Gastroesophageal sphincter (tissue), 4 donors: Measurements from ENCODE around the gene AFF2. TPM values are rescaled to one million over a fixed set of nuclear protein-coding genes. Genes with fewer than 3 reads are reported as not detected.

Experiments
- ATAC-seq: fragments of 150-250 bp; one replicate; pipeline ENCODE4 v1.9.1; 2016; ENCODE audit warnings: mild to moderate bottlenecking, moderate library complexity
- H3K27ac ChIP-seq, 4 donors: fragments of 200-600 bp; sonication (generic) in 3 of 4; 1 replicate in 3 of 4; 2 replicates in 1 of 4; pipeline ENCODE4 v1.5.1; 2016 to 2019
- H3K27me3 ChIP-seq: fragments of 200-600 bp; sonication (generic); one replicate; pipeline ENCODE4 v1.5.1; 2019
- H3K36me3 ChIP-seq, 2 donors: fragments of 200-600 bp; sonication (generic); one replicate each; pipeline ENCODE4 v1.5.1; 2019; ENCODE audit warnings: control low read depth in 1 of 2
- H3K4me1 ChIP-seq, 3 donors: fragments of 200-600 bp; sonication (generic); 1 replicate in 2 of 3; 2 replicates in 1 of 3; pipeline ENCODE4 v1.5.1; 2016 to 2019; ENCODE audit warnings: control low read depth in 2 of 3
- H3K4me3 ChIP-seq, 2 donors: fragments of 200-600 bp; sonication (generic); one replicate each; pipeline ENCODE4 v1.5.1; 2019; ENCODE audit warnings: mild to moderate bottlenecking in 1 of 2, moderate library complexity in 1 of 2
- H3K9me3 ChIP-seq, 3 donors: fragments of 200-600 bp; sonication (generic); one replicate each; pipeline ENCODE4 v1.5.1; 2017 to 2019; ENCODE audit warnings: control low read depth in 2 of 3
- EP300 ChIP-seq: sonication (generic); formaldehyde crosslinking; IDR thresholded peaks from one replicate; pipeline ENCODE4 v1.6.1; 2017; ENCODE audit warnings: antibody characterized with exemption, mild to moderate bottlenecking
- POLR2A ChIP-seq, 2 donors: fragments of 450-650 bp; IDR thresholded peaks; one replicate each; pipeline ENCODE4 v1.6.1; 2017; ENCODE audit warnings: antibody characterized with exemption in 2 of 2, mild to moderate bottlenecking in 2 of 2, moderate library complexity in 1 of 2
- POLR2AphosphoS5 ChIP-seq: sonication (generic); formaldehyde crosslinking; IDR thresholded peaks from one replicate; pipeline ENCODE4 v1.6.1; 2017; ENCODE audit warnings: antibody characterized with exemption
- WGBS, 2 donors: methylation state at CpG; one replicate each; pipeline ENCODE4 v1.1.5; 2018; ENCODE audit warnings: low coverage in 1 of 2; 5-methylcytosine and 5-hydroxymethylcytosine counted together
- total RNA-seq, 4 donors: library from RNA; depleted of rRNA; stranded (reverse); fragments of >200 nt; gene quantifications; one replicate each; pipeline ENCODE4 v1.1.0, GENCODE V29; 2016
- TF ChIP-seq, protein P1 (sequence below), 4 experiments: fragments of 200-600 bp in 2 of 4; fragments of 450-650 bp in 2 of 4; sonication (generic) in 1 of 4; IDR thresholded peaks; one replicate each; pipeline ENCODE4 v1.5.1; 2017 to 2019; ENCODE audit warnings: antibody characterized with exemption in 4 of 4, mild to moderate bottlenecking in 2 of 4, moderate library complexity in 2 of 4

Gene AFF2
- total RNA-seq, 4 donors from 2014 or later = 1.6 to 6.1 (median 3.6) TPM

DNA sequence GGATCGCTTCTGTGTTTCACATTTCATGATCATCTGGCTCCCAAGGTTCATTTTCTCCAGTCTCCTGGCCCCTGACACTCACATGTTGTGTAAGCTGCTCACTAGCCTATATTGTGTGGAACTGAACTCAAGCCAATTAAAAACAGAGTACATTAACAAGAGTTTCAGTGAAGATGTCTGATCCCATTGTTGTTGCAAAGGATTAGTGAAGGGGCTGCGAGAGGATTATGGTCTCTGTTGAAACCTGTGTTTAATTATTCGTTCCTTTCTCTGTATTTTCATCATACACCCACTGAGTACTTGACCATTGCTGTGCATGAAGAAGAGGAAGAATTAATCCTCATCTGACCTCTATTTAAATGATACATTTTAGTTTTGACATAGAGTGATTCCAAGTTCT, 54.7 kb downstream of the AFF2 start:
- TF ChIP-seq, protein P1, sequence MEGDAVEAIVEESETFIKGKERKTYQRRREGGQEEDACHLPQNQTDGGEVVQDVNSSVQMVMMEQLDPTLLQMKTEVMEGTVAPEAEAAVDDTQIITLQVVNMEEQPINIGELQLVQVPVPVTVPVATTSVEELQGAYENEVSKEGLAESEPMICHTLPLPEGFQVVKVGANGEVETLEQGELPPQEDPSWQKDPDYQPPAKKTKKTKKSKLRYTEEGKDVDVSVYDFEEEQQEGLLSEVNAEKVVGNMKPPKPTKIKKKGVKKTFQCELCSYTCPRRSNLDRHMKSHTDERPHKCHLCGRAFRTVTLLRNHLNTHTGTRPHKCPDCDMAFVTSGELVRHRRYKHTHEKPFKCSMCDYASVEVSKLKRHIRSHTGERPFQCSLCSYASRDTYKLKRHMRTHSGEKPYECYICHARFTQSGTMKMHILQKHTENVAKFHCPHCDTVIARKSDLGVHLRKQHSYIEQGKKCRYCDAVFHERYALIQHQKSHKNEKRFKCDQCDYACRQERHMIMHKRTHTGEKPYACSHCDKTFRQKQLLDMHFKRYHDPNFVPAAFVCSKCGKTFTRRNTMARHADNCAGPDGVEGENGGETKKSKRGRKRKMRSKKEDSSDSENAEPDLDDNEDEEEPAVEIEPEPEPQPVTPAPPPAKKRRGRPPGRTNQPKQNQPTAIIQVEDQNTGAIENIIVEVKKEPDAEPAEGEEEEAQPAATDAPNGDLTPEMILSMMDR (IDR thresholded peaks at IDR 0.05) = no peak
- TF ChIP-seq POLR2AphosphoS5 = no peak
- 62 to 77% methylated on average over 2 to 3 of the region's 3 CpGs for WGBS, 2 donors
- Histone ChIP-seq H3K4me3 (no peak overlapping the region), H3K4me1 (no peaks in the 10 kb centered on the region), H3K27ac (no peak overlapping the region), H3K36me3 (no peaks in the 10 kb centered on the region), H3K9me3 (no peaks in the 10 kb centered on the region), H3K27me3 (no peaks in the 10 kb centered on the region)
- no peak for ATAC-seq

DNA sequence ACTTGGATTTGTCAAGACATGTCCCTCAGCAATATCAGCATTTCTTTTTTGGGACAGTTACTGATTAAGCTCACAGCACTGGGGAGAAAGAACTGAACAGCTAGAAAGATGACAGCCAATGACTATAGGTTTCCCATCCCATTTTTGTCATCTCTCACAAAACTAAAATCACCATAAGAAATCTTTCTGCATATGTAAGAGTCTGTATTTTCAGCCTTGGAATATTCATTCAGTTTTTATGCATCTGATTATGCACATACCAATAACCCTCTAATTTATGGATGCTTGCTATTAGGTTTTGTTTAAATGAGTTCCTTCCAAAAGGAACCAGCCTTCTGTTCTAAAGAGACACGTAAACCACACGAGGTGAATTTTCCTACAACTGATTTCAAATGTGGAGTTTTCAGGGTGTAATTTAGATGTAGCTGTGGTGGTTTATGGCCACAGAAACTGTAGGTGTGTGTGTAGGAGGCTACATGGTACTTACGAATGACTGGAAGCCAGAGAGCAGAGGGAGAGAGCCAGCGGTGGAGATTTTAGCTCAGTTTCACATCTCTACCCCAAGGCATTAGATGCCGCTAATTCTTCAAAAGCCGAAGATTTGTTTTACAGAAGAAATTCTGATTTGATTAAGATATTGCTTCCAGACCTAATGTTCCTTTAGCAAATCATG, 55.3 kb downstream of the AFF2 start:
- H3K36me3 ChIP-seq = no peaks in the 10 kb centered on the region
- no peak for ATAC-seq
- 51 to 76% methylated on average over 3 to 6 of the region's 6 CpGs for WGBS, 2 donors
- no peaks in the 10 kb centered on the region for H3K4me1 ChIP-seq
- TF ChIP-seq, protein P1 (IDR thresholded peaks at IDR 0.05) = no peak
- TF ChIP-seq POLR2AphosphoS5 (no peak), POLR2A (IDR thresholded peaks at IDR 0.05) (no peak), EP300 (no peak)
- no peaks in the 10 kb centered on the region for H3K27me3 ChIP-seq
- H3K27ac ChIP-seq = no peak overlapping the region
- H3K9me3 ChIP-seq = no peaks in the 10 kb centered on the region
- H3K4me3 ChIP-seq = no peak overlapping the region

DNA sequence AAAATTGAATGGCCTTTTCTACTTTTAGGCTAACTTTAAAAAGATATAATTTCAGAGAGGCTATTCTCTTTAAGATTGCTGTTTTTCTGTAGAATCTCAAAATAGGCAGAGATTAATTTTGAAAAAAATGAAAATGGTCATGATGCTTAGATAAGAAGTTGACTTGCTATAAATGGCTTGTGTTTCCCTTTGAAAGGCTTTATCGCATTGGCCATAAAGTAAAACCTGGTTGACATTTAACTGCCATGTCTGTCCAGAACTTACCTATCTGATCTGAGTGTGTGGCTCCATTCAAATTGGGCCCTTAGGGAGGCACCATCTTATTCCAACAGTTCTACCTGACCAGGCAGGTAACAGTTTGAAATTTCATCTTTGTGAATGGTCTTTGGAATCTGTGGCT, 56.1 kb downstream of the AFF2 start:
- no peak overlapping the region for H3K4me3 ChIP-seq
- H3K4me1 ChIP-seq = no peaks in the 10 kb centered on the region
- H3K36me3 ChIP-seq = no peaks in the 10 kb centered on the region
- H3K27me3 ChIP-seq = no peaks in the 10 kb centered on the region
- H3K9me3 ChIP-seq = no peaks in the 10 kb centered on the region
- H3K27ac ChIP-seq = no peak overlapping the region
- no peak for ATAC-seq
- 89 to 100% methylated on average over 1 of the region's 1 CpG for WGBS, 2 donors
- no peak for TF ChIP-seq POLR2A (IDR thresholded peaks at IDR 0.05)
- no peak for TF ChIP-seq EP300
- TF ChIP-seq, protein P1 (IDR thresholded peaks at IDR 0.05) = no peak
- no peak for TF ChIP-seq POLR2AphosphoS5

DNA sequence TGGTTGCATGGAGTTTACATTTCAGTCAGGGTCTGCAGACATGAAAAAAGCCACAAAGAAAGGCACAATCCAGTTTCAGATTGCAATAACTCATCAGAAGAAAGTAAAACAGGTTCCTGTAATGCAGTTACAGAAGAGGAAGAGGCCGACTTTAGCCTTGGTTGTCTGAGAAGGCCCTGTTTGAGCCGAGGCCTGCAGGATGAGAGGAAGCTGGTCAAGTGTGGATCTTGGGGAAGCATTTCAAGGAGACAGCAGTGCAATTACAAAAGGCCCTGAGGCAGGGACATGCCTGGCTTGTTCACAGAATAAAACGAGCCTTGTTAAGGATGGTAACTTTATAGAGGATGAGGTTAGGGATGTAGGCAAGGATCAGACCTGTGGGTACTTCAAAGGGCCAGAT, 62.4 kb downstream of the AFF2 start:
- Histone ChIP-seq H3K36me3 (no peaks in the 10 kb centered on the region), H3K9me3 (no peaks in the 10 kb centered on the region), H3K27me3 (no peaks in the 10 kb centered on the region), H3K4me1 (no peaks in the 10 kb centered on the region), H3K4me3 (no peak overlapping the region), H3K27ac (no peak overlapping the region)
- WGBS, 2 donors = 40 to 41% methylated on average over 1 to 3 of the region's 3 CpGs
- ATAC-seq = no peak
- TF ChIP-seq, protein P1 (IDR thresholded peaks at IDR 0.05) = no peak
- TF ChIP-seq POLR2A (IDR thresholded peaks at IDR 0.05) (no peak), EP300 (no peak), POLR2AphosphoS5 (no peak)

DNA sequence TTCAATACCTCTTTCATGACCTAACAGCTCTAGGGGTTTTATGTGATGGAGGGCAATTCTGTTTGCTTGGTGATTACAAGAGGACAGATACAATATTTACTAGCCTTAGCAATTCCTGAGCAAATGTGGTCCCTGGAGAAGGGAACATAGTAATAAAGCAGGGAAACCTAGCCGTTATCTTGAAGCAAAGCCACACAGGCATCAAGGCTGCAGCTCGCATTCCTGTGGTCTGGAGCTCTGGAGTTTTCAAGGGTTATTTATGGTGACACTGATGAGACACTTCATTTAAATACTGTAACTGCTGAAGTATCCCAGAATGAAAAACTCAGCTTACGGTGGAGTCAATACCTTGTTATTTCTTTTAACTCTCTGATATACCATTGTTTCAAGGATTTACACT, 66.8 kb downstream of the AFF2 start:
- WGBS, 2 donors = 53 to 80% methylated on average over 1 to 3 of the region's 3 CpGs
- Histone ChIP-seq H3K27me3 (no peaks in the 10 kb centered on the region), H3K27ac (no peak overlapping the region), H3K4me1 (no peaks in the 10 kb centered on the region), H3K36me3 (no peaks in the 10 kb centered on the region), H3K9me3 (no peaks in the 10 kb centered on the region), H3K4me3 (no peak overlapping the region)
- no peak for ATAC-seq
- TF ChIP-seq, protein P1 (IDR thresholded peaks at IDR 0.05) = no peak
- TF ChIP-seq POLR2AphosphoS5 (no peak), EP300 (no peak), POLR2A (IDR thresholded peaks at IDR 0.05) (no peak)
